Cardiac fibroblast (primary cell): ENCODE data around the gene KIAA1755.

Experiments
- DNase-seq, 2 donors: peaks; one replicate each; pipeline versions ENCODE4 v3.0.0 to v3.0.0-alpha.2; 2010; ENCODE audit warnings: low read depth in 2 of 2
- H3K4me3 ChIP-seq, 2 donors: replicated peaks in 1 of 2; 1 replicate in 1 of 2; 2 replicates in 1 of 2; pipeline ENCODE4 v1.5.1; 2011; ENCODE audit warnings: low read depth in 2 of 2, low read length in 2 of 2, mild to moderate bottlenecking in 2 of 2, moderate library complexity in 1 of 2
- TF ChIP-seq, protein P1 (sequence below): IDR thresholded peaks from one replicate; pipeline ENCODE4 v1.5.1; 2011; ENCODE audit warnings: low read depth, mild to moderate bottlenecking, low read length, inconsistent platforms

KIAA1755 gene

DNA sequence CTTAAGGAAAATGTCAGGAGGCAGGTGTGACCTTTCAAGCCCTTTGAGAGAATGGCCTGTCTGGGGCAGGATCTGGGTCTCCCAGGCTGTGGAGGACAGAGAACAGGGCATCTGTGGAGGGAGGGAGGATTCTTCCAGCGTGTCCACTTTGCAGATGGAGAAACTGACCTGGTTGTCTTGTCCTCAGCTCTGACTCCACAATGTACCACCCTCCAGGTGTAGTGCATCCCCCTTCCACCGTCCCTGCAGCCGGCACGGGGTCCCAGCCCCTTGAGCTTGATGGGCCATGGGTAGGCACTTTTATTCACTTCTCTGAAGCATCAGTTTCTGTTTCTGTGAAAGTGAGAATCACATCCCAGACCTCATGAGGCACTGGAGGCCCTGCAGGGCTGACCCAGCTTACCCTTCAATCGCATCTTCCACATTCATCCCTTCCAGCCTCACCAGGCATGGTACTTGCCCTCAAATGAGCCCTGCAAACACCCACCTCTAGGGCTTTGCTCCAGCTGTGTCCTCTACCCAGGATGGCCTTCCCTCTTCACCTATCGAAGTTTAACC is 90.8 kb downstream of the KIAA1755 start:
- H3K4me3 ChIP-seq: no peak overlapping the region
- TF ChIP-seq, protein P1, sequence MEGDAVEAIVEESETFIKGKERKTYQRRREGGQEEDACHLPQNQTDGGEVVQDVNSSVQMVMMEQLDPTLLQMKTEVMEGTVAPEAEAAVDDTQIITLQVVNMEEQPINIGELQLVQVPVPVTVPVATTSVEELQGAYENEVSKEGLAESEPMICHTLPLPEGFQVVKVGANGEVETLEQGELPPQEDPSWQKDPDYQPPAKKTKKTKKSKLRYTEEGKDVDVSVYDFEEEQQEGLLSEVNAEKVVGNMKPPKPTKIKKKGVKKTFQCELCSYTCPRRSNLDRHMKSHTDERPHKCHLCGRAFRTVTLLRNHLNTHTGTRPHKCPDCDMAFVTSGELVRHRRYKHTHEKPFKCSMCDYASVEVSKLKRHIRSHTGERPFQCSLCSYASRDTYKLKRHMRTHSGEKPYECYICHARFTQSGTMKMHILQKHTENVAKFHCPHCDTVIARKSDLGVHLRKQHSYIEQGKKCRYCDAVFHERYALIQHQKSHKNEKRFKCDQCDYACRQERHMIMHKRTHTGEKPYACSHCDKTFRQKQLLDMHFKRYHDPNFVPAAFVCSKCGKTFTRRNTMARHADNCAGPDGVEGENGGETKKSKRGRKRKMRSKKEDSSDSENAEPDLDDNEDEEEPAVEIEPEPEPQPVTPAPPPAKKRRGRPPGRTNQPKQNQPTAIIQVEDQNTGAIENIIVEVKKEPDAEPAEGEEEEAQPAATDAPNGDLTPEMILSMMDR: no peak

DNA sequence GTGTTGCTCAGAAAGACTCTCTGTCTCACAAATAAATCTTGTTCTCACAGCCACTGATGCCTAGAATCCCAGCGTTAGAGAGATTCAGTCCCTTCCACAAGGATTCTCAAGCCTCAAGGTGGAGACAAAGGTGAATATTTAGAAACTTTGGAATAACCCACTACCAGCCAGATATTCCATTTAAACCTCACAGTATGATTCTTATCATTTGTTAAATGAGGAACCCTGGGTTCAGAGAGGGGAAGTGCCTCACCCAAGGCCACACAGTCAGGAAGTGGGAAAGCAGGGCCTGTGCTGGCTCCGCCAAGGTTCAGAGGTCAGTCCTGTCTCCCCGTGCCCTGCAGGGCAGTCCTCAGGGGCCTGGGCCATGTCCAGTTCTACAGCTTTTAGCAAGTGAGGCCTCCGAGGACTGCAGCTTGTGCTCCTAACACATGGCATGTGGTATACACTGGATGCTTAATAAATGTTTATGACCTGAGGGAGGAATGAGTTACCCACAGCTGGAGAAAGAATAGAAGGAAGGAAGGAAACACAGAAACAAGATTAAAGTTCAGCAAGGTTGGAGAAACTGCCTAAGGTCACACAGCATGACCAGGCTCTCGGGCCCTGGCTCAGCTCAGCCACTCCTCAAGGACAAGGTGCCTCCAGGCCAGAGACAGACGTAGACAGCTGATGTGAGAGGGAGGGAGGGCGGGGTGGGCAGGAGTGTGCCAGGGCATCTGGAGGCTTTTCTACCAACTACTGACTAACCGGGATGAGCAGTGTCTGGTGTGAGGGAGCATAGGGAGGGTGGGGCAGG is 91.5 kb downstream of the KIAA1755 start:
- no peak for DNase-seq
- TF ChIP-seq, protein P1: no peak
- H3K4me3 ChIP-seq: no peak overlapping the region

More for the DNA sequence above, 90.8 kb downstream of the KIAA1755 start:
- DNase-seq: no peak

DNA sequence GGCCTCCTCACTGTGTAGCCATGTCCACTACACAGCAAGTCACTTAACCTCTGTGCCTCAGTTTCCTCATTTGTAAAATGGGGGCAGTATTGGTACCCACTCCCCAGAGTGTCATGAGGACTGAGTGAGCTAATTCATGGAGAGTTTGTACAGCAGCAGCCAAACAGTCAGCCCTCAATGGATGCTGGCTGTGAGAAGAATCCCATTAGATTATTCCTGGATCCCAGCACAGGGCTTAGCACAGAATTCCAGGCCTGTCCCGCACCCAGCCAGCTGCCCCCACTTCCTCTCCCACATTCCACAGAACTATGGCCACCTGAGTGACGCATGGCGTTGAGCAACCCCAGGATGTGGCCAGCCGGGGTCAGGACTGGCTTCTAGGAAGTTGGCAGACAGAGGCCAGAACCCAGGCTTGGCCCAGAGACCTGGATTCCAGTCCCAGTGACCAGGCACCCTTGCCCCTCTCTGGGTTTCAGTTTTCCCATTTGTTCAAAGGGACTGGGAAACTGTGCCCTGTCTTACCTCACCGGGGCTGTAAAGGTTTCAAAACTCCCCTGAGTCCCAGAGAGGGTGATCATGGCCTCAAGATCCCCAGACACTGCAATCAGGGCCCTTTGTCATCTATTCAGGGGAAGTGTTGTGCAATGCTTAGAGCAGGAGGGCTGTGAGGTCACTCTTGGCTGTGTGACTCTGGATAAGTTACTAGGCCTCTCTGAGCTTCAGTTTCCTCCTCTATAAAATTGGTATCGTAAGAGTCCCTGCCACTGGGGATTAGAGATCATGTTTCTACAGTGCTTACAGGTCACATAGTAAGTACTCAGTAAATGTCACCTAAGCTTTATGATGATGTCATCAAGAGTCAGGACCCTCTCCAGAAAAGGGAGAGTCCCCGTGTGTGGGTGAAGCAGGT is 92.4 kb downstream of the KIAA1755 start:
- no peak overlapping the region for H3K4me3 ChIP-seq
- peak; percentile 94 to 96 for DNase-seq
- TF ChIP-seq, protein P1: no peak

DNA sequence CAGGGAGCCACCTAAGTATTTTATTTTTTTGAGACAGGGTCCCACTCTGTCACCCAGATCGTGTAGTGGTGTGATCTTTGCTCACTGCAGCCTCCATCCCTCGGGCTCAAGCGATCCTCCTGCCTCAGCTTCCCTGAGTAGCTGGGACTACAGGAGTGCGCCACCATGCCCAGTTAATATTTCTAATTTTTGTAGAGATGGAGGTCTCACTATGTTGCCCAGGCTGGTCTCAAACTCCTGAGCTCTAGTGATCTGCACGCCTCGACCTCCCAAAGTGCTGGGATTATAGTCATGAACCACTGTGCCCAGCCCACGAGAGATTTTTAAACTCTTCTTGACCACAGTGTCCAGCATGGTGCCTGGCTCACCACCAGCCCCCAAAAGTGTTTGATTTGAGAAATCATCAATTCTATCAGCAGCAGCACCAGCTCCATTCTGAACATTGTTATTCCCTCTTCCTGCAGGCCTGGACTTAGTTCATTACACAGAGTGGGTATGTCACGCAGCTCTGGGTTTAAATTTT is 93.1 kb downstream of the KIAA1755 start:
- DNase-seq: no peak
- no peak overlapping the region for H3K4me3 ChIP-seq
- TF ChIP-seq, protein P1: no peak

DNA sequence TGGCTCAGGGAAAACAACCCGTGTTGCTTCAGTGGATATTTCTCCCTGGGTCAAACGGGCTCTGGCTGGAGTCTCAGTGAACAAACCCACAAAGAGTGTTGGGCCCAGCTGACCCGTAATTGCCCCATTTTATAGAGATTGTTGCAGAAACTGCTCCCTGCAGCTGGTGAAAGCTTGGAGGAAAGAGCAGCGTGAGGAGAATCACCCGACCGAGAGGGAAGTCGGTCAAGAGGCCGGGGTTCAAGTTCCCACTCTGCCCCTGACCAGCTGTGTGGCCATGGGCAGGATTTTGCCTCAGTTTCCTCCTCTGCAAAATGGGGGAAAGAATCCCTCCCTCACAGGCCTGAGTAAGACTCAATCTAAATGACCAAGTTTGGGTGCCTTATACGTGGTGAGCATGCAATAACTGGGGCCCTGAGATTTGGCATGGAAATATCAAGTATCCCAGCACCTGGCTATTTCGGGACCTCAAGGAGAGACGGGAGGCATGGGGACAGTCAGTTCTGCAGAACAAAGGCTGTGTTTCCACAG is 93.8 kb downstream of the KIAA1755 start:
- TF ChIP-seq, protein P1: no peak
- no peak for DNase-seq
- no peak overlapping the region for H3K4me3 ChIP-seq

DNA sequence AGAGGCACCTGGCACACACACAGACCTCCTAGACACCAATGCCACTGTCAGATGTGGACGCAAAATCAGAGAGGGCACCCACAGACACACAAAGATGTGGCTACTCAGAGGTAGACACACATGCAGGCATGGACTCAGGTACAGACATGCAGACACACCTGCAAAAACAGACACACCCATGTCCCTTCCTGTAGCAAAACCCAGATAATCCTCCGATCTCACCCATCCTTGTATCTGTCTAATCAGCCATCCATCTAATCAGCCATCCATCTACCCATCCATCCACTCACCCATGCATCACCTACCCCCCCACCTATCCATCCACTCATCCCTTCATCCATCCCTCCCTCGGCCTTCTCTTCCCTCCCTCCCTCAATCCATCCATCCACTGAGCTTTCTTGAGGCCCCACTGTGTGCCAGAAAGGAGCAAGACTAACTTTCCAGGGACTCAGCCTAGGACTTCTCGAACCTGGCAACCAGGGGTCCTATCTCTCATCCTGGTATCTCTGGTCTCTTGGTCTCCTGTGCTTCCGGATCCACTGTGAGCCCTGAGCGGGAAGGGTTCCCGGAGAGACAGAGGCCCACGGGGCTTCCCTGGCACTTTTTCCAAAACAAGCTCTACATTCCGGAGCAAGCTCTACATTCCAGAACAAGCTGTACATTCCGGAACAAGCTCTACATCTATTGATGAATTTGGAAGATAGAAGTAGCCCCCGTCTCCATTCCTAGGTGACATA is 94.4 kb downstream of the KIAA1755 start:
- TF ChIP-seq, protein P1: no peak
- no peak overlapping the region for H3K4me3 ChIP-seq
- DNase-seq: peak; percentile 46 to 67
